ENCODE results near the gene RASD2. TPM values are rescaled to one million over a fixed set of nuclear protein-coding genes. Genes with fewer than 3 reads are reported as not detected.

The RASD2 gene
- total RNA-seq, 4 donors from 2014 or later, result 1.8 to 5.4 (median 1.9) TPM

DNA sequence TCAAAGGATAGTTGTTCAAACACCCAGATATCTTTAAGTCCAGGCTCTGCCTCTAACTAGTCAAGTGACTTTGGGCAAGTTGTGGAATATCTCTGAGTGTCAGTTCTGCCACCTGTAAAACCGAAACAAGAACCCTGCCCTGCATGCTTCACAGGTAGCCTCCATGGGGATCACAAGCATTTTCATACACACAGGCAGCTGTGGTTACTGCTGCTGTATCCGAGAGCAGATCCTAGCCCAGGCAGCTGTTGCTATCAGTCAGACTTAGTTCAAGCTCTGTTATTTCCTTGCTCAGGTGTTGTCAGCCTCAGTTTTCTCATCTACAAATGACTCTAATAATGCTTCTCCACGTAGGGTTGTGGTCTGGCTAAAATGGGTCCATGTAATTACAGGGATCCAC lies 6.5 kb upstream of the RASD2 start:
- intact Hi-C loops (cut with DNase I; ENCODE audit: low total_unique reads), result no loop called here
- in situ Hi-C loops (cut with MboI; ENCODE audit: low sequenced_read_pairs in 4 of 4), result no loop called here

DNA sequence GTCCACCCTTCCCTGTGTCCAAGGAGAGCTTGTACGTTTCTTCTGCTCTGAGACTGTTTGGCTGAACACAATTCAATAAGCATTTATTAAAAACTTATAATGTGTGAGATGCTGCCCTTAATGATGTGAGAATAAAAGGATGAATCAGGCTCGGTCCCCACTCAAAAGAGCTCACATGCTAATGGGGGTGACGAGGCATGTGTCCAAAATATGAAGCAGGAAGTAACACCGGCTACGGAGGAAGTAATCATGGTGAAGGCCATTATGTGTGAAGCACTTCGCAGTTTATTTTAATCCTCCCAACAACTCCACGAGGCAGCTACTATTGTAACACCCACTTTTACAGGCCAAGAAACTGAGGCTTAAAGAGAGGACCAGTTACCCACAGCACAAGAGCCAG lies 3.4 kb upstream of the RASD2 start:
- ATAC-seq (no peak), DNase-seq (no peak)
- TF ChIP-seq, protein P1, sequence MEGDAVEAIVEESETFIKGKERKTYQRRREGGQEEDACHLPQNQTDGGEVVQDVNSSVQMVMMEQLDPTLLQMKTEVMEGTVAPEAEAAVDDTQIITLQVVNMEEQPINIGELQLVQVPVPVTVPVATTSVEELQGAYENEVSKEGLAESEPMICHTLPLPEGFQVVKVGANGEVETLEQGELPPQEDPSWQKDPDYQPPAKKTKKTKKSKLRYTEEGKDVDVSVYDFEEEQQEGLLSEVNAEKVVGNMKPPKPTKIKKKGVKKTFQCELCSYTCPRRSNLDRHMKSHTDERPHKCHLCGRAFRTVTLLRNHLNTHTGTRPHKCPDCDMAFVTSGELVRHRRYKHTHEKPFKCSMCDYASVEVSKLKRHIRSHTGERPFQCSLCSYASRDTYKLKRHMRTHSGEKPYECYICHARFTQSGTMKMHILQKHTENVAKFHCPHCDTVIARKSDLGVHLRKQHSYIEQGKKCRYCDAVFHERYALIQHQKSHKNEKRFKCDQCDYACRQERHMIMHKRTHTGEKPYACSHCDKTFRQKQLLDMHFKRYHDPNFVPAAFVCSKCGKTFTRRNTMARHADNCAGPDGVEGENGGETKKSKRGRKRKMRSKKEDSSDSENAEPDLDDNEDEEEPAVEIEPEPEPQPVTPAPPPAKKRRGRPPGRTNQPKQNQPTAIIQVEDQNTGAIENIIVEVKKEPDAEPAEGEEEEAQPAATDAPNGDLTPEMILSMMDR (IDR thresholded peaks at IDR 0.05 in 4 of 5, conservative IDR thresholded peaks at IDR 0.05 in 1 of 5), result no peak
- no peak for TF ChIP-seq POLR2A (IDR thresholded peaks at IDR 0.05)
- in situ Hi-C loops (cut with MboI; ENCODE audit: low sequenced_read_pairs in 4 of 4), result no loop called here
- Histone ChIP-seq H3K36me3 (no peaks in the 10 kb centered on the region), H3K4me1 (peaks cover 18 to 20% of the 10 kb centered on the region in 2 donors), H3K27ac (peak overlapping the region; percentile 63 to 76 (median 68)), H3K27me3 (no peaks in the 10 kb centered on the region), H3K4me3 (no peak overlapping the region), H3K9me3 (no peaks in the 10 kb centered on the region)
- intact Hi-C loops (cut with DNase I; ENCODE audit: low total_unique reads), result no loop called here

More for the DNA sequence above, 6.5 kb upstream of the RASD2 start:
- Histone ChIP-seq H3K9me3 (no peaks in the 10 kb centered on the region), H3K36me3 (no peaks in the 10 kb centered on the region), H3K4me1 (peaks cover 0 to 4% of the 10 kb centered on the region in 2 donors), H3K27me3 (no peaks in the 10 kb centered on the region), H3K27ac (no peak overlapping the region), H3K4me3 (no peak overlapping the region)
- DNase-seq (no peak), ATAC-seq (no peak)
- no peak for TF ChIP-seq POLR2A (IDR thresholded peaks at IDR 0.05)
- TF ChIP-seq, protein P1 (IDR thresholded peaks at IDR 0.05 in 4 of 5, conservative IDR thresholded peaks at IDR 0.05 in 1 of 5), result no peak

DNA sequence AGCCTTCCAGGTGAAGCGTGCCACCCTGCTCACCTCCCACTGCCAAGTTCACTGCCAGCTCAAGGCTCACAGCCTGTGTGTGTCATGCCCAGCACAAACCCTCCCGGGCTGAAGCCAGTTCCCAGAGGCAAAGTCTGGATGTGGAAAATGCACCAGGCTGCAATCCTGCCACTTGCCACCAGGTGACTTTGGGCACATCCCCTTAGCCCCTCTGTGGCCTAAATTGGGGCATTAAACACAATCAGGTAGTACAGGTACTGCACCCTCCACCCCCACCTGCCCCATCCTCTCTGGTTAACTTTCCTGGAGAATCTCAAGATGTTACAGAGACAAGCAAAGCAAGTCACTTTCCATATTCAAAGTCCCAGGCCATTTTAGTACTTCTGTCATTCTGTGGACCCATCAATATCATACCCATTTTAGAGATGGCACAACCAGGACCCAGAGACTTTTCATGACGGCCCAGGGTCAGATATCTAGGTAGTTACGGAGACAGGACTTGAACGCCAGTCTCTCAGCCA lies 1.8 kb upstream of the RASD2 start:
- Histone ChIP-seq H3K4me1 (peaks cover 21 to 24% of the 10 kb centered on the region in 2 donors), H3K27ac (peak overlapping the region; percentile 85 to 96 (median 90)), H3K4me3 (no peak overlapping the region), H3K27me3 (no peaks in the 10 kb centered on the region), H3K9me3 (no peaks in the 10 kb centered on the region), H3K36me3 (no peaks in the 10 kb centered on the region)
- intact Hi-C loops (cut with DNase I; ENCODE audit: low total_unique reads), result no loop called here
- TF ChIP-seq POLR2A (IDR thresholded peaks at IDR 0.05), result no peak
- TF ChIP-seq, protein P1 (IDR thresholded peaks at IDR 0.05 in 4 of 5, conservative IDR thresholded peaks at IDR 0.05 in 1 of 5), result peak; percentile 35 to 75 (median 54)
- in situ Hi-C loops (cut with MboI; ENCODE audit: low sequenced_read_pairs in 4 of 4), result no loop called here
- peak in 1 of 2 donors; percentile 30 for DNase-seq
- no peak for ATAC-seq

DNA sequence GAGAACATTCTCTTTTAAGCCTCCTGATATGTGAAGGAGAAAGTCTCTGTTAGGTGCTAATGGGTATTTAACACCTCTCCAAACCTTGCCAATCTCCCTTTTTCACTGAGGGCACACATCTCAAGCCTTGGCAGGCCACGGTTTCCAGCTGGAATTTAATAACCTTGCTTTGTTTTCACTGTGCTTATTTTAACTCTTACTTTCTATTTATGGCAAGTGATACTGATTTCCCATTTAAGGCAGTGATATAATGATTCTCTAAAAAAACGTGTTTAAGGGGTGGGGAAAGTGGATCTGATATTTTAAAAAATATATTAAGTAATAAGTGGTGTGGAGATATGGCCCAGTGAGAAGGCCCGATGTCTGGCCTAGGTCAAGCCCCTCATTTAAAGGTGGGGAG lies 1.1 kb upstream of the RASD2 start:
- no peaks in the 10 kb centered on the region for H3K36me3 ChIP-seq
- in situ Hi-C loops (cut with MboI; ENCODE audit: low sequenced_read_pairs in 4 of 4), result no loop called here
- no peak for TF ChIP-seq POLR2A (IDR thresholded peaks at IDR 0.05)
- TF ChIP-seq, protein P1 (IDR thresholded peaks at IDR 0.05 in 4 of 5, conservative IDR thresholded peaks at IDR 0.05 in 1 of 5), result no peak
- H3K4me3 ChIP-seq, result peak overlapping the region; percentile 55 to 72 (median 56)
- H3K27ac ChIP-seq, result peak overlapping the region; percentile 85 to 96 (median 90)
- no peaks in the 10 kb centered on the region for H3K27me3 ChIP-seq
- DNase-seq (no peak), ATAC-seq (peak in 1 of 2 donors; percentile 10)
- H3K4me1 ChIP-seq, result peaks cover 27 to 30% of the 10 kb centered on the region in 2 donors
- intact Hi-C loops (cut with DNase I; ENCODE audit: low total_unique reads), result no loop called here
- no peaks in the 10 kb centered on the region for H3K9me3 ChIP-seq

Measured in gastrocnemius medialis (tissue), 4 donors.